GM18868 (cell line): Measurements from ENCODE around the gene ST6GAL1.
"Not testable (repeated sequence)": the region's sequence is repeated elsewhere in the genome, so short reads cannot be mapped to it uniquely, and the experiment has no call there.

Source experiments
- ATAC-seq: cut with Tn5 transposase; IDR thresholded peaks from one replicate; pipeline ENCODE4 v1.9.1; 2021; ENCODE audit warnings: mild to moderate bottlenecking, moderate library complexity; ENCODE audit not compliant: unreplicated experiment

The ST6GAL1 gene

DNA sequence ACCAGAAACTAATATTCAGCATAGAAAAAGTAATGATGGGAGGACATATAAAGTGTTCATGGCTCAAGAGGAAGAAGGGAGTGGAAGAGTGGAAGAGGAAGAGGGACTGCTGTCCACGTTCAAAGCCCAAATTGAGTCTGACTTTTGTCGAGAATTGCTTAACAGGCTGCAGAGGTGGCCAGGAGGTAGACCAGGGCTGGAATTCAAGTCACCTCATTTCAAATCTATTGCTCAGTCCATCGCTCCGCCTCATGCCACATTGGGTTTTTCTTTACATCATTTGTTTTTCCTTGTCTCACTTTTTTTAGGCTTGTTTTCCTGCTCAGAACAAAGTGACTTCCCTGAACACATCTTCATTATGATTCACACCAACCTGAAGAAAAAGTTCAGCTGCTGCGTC is 112.0 kb downstream of the ST6GAL1 start:
- no peak for ATAC-seq

DNA sequence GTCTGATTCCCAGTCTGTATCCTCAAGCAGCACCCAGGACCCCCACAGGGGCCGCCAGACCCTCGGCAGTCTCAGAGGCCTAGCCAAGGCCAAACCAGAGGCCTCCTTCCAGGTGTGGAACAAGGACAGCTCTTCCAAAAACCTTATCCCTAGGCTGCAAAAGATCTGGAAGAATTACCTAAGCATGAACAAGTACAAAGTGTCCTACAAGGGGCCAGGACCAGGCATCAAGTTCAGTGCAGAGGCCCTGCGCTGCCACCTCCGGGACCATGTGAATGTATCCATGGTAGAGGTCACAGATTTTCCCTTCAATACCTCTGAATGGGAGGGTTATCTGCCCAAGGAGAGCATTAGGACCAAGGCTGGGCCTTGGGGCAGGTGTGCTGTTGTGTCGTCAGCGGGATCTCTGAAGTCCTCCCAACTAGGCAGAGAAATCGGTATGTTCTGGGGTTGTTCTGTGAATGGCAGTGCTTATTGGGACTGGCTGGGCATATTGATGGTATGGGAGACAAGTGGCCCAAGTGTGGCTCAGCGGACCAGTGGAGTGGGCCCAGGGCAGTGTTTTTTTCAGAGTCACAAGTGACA is 112.6 kb downstream of the ST6GAL1 start:
- ATAC-seq: no peak

DNA sequence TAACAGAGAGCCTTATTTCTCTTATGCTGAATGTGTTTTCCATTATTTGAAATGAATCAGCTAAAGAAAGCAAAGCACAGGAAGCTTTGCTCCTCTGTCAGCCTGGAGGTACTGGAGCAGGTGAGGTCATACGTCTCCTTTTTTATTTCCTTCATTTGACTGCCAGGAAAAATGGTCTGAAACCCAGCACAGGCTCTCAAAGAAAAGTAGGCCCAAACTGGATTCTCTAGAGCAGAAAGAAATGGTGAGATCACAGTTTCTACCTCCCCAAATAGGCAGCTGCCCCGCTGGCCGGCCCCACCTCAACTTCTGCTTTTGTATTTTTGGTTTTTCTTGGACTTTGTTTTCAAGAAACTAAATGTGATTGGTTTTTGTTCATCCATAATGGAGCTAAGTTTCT is 113.9 kb downstream of the ST6GAL1 start:
- ATAC-seq: peak; percentile 62

DNA sequence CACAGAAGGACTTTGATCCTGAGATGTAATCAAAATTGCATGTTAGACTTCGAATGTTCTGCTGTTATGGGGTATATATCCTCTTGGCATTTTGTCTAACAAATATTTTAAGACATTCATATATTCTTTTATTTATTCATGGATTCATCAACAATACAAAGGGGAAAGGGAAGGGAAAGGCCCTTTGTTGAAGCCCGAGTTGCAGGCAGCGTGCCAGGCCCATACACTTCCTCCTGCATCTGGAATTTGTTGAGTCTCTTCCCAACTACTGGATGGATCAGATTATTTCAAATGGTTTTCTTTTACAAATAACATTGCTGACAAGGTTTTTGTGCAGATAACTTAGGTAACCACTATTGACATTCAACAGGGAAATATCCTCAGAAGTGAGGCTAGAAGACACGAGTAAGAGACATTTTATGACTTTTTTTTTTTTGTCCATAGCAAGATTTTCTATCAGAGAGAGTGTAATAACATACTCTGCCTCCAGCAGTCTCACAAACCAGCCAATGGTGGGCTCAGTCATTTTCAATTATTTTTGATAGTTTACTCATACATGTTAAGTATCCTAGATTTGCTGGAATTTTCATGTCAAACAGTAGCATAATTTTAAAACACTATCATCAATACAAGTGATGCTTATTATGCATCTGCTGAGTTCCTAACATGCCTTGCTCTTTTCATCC is 114.7 kb downstream of the ST6GAL1 start:
- ATAC-seq: no peak

DNA sequence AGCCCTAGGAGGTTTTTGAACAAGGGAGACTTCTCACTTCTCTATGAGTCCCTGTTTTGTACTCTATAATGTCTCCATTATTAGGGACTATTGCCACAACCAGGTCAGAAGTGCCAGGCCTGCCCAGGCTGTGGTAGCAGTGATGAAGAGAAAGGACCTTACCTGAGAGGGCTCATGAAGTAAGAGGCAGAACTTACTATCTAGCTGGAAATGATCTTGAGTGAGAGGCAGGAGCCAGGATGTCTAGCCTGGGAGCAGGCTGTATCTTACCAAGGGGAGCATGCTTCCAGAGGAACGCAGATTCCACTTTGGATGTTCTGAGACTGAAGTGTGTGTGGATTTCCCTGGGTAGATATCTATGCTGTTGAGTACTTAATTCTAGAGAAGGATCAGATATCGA is 115.7 kb downstream of the ST6GAL1 start:
- no peak for ATAC-seq

DNA sequence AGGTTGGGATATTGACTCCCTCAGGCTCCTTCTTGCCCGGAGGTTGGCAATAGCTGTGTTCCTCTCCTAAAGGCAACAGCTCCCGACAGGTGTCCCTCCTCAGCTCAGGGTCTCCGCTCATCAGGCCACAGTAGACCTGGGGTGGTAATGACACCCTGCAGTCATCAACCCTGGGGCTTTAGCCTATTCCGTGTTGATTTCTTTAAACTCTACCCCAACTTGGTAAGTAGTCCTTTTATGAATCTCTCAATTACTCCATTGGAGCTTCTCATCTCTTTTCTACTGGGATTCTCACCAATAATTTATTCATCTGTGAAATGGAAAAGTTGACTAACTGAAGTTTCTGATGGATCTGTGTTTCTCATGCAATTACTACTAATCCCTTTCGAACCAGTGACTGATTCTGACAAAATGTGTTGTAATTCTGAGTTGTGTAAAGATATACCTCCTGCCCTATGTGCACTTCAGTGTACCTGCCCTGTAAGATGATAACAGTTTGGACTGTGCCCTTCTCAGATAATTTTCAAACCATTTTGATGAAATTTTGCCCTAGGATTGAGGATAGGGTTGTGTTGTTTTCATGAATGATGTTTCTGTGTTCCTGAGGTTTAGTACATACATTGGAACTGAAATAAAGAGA is 119.3 kb downstream of the ST6GAL1 start:
- ATAC-seq: no peak

DNA sequence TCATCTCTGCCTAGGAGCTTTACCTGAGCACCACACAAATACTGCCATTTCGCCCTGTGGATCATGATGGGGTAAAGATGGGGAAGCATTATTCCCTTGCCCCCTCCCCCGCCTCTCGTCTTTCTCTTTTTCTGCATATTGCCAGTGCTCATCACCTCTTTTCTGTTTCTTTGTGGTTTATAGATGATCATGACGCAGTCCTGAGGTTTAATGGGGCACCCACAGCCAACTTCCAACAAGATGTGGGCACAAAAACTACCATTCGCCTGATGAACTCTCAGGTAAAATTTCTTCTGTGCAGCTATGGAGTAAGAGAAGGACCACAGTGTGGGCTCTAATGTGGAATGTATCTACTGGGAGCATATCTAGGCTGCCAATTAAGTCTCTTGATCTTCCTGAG is 120.7 kb downstream of the ST6GAL1 start:
- no peak for ATAC-seq

DNA sequence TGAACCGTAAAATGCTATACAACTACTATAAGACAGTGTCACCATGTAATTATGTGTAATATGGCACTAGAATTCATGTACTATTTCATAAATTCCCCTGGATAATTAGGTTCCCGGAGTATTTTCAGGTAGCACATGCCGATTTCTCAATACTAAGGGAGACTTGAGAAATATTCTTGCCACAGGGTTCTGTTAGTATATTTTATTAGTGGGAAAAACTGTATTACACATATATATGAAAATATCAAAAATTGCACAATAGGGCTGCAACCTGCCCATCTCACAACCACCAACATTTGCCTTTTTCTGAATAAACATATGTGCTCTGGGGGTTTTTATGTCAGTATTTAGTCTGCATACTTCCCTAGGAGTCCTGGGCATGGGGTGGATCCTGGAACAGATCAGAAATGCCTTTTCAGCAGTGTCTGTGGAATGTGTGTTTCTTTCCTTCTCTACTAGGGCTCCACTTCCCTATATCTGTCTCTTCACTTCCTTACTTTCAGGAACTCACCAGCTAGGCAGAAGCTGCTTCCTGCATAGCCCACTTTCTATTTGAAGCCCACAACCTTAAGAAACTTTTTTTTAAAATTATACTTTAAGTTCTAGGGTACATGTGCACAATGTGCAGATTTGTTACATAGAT is 121.5 kb downstream of the ST6GAL1 start:
- no peak for ATAC-seq

DNA sequence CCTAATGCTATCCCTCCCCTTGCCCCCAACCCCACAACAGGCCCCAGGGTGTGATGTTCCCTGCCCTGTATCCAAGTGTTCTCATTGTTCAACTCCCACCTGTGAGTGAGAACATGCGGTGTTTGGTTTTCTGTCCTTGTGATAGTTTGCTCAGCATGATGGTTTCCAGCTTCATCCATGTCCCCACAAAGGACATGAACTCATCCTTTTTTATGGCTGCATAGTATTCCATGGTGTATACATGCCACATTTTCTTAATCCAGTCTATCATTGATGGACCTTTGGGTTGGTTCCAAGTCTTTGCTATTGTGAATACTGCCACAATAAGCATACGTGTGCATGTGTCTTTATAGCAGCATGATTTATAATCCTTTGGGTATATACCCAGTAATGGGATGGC is 122.1 kb downstream of the ST6GAL1 start:
- ATAC-seq: not testable (repeated sequence)

DNA sequence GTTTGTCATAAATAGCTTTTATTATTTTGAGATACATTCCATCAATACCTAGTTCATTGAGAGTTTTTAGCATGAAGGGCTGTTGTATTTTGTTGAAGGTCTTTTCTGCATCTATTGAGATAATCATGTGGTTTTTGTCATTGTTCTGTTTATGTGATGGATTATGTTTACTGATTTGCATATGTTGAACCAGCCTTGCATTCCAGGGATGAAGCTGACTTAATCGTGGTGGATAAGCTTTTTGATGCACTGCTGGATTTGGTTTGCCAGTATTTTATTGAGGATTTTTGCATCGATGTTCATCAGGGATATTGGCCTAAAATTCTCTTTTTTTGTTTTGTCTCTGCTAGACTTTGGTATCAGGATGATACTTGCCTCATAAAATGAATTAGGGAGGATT is 124.1 kb downstream of the ST6GAL1 start:
- not testable (repeated sequence) for ATAC-seq

DNA sequence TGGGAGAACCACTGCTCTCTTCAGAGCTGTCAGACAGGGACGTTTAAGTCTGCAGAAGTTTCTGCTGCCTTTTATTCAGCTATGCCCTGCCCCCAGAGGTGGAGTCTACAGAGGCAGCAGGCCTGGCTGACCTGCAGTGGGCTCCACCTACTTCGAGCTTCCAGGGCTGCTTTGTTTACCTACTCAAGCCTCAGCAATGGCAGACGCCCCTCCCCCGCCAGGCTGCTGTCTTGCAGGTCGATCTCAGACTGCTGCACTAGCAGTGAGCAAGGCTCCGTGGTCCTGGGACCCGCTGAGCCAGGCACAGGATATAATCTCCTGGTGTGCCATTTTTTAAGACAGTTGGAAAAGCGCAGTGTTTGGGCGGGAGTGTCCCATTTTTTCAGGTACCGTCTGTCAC is 127.5 kb downstream of the ST6GAL1 start:
- ATAC-seq: not testable (repeated sequence)

DNA sequence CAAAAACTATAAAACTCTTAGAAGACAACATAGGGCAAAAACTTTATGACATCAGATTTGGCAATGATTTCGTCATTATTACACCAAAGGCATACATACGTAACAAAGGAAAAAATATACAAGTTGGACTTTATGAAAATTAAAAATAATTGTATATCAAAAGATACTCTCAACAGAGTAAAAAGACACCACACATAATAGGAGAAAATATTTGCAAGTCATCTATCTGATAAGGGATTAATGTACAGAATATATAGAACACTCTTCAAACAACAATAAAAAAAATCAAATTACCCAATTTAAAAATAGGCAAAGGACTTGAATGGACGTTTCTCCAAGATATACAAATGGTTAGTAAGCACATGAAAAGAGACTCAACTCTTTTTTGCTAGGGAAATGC is 131.4 kb downstream of the ST6GAL1 start:
- no peak for ATAC-seq

DNA sequence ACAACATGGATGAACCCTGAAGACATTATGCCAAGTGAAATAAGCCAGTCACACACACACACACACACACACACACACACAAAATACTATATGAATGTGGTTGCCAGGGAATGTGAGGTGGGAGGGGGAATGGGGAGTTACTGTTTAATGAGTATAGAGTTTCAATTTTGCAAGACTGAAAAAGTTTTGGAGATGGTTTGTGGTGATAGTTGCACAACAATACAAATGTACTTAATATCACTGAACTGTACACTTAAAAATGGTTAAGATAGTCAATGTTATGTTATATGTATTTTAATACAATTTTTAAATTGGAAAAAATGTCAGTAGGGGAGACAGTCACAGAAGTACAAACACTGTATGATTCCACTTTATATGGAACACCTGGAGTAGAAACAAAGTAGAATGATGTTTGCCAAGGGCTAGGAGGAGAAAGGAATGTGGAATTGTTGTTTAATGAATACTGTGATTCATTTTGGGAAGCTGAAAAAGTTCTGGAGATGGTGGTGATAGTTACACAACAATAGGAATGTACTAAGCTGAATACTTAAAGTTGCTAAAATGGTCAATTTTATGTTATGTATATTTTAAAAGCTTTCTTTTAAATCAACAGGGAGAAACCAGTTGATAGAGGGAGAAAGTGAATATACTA is 132.3 kb downstream of the ST6GAL1 start:
- no peak for ATAC-seq

DNA sequence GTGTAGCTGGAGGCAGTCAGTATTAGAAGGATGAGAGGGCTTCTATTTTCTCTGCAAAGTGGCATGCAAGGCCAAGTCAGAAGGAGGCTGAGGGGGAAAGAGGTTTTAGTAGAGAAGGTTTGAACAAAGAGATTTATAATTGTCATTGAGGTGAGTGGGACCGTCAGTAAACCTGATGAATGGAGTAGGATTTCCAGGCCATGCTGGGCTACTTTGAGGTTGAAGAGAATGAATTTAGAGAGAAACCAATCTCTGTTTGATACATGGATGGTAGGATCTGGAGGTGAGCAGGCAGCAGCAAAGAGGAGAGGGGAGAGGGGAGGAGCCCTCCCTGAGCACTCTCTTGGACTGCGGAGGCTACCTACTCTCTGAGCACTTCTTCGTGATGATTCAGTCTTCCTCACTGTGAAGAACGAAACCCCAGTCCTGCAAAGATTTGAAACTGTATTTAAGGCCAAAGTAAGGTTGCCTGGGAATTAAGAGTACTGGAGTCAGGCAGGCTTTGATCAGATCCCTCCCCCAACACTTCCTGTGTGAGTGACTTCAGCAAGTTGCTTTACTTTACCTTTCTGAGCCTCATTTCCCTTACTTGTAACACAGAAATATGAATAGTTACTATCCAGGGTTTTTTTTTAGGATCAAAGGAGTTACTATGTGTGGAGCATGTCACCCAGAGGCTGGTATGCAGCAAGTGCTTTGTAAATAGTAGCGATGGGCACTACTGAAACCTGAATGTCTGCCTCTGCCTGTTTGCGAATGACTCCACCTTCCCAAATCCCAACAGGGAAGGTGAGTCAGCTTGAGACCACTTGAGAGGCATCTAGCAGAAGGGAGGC is 133.2 kb downstream of the ST6GAL1 start:
- no peak for ATAC-seq

DNA sequence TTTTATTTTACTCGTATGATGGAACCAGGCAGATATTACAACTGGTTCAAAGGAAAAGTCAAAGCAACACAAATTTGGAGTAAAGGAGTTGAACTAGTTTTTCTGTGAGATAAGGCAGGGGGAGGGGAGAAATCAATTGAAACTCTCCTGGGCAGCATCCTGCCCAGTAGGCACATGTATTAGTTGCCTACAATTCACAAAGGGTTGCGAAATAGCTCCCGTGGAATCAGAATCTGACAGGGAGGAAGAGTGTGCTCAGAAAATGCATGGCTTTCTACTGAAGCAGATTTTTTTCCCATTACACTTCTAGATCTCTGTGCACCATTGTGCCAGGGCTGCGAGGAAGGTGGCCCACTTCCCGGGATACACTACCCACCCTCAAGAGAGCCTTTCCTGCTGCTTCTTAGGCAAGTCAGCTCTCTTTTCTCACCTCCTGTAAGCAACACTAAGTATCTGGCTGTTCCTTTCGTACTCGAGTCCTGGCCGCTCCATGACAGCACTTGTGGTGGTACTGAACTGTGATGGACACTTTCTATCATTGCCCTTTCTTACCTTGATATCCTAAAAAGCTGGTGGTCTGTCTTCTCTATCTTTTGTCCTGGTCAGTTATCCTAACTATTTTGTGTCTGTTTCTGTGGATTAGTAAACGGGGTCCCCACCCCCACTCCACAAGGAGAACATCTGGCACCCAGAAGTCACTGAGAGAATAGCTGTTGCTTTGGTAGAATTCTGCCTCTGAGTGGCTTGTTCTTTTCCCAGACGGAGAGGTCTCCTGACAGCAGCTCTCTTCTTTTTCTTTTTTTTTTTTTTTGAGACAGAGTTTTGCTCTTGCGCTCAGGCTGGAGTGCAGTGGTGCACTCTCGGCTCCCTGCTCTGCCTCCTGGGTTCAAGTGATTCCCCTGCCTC is 134.1 kb downstream of the ST6GAL1 start:
- no peak for ATAC-seq

DNA sequence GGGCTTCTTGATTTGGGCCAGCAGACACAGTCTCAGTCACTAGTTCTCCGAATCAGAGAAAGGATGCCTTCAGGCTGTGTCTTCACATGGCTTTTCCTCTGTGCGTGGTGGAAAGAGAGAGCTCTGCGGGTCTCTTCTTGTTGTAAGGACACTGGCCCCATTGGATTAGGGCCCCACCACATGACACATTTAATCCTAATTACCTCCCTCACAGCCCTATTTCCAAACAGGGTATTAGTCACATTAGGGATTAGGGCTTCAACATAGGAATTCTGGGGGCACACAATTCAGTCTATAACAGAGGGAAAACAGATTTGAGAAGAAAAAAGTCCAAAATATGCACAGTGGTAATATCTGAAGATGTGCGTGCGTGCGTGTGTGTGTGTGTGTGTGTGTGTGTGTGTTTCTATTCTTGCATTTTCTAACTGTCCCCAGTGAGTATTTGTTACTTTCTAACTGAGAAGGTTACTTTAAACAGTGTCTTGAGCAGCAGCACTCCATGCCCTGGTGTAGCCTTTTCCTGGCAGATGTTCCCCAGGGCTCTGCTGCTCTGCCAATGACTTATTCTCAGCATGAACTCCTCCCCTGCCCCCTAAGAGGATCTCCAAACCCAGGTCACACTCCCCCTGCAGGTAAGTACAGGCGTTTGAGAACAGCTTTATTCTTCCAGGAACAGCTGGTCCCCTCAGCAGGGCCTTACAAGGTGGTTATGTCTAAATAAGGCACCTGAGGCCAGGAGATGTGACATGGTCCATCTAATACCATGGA is 136.1 kb downstream of the ST6GAL1 start:
- ATAC-seq: peak; percentile 36

DNA sequence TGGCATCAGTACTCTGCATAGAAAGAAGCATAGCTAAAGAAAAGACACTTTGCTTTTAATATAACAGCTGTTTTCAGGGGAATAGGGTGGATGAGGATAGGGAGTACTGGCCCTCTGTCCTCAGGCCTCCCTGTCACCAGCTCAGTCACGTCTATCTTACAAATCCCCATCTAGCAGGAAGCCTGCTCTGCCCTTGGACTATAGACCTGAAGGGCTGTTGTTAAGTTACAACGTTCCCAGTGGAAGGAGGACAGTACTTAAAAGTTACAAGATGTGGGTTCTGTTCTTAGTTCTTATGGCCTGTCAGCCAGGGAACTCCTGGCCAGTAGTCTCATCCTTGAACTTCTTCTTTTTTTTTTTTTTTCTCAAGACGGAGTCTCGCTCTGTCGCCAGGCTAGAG is 138.5 kb downstream of the ST6GAL1 start:
- ATAC-seq: no peak

DNA sequence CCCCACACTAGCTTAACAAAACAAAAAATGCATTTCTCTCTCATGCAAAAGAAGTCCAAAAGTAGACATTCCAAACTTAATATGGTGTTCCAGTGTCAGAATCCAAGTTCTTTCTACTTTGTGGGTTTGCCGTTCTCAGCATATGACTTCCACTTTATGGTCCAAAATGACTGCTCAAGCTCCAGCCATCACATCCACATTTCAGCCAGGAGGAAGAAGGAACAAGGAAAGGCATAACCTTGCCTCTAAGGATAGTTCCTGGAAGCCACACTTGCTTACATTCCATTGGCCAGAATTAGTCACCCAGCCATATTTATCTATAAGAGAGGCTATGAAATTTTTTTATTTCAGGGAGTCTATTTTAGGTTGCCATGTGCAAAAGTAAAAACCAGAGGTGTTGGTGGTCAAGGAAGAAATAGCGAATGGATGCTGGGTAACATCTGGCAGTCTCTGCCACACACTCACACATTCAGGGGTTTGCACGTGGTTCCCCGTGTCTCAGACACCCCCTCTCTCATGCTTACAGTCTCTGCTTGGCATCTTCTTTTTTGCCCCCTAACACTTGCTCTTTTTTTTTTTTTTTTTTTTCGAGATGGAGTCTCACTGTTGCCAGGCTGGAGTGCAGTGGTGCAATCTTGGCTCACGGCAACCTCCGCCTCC is 139.7 kb downstream of the ST6GAL1 start:
- no peak for ATAC-seq
